Measurements from ENCODE around the gene AGBL3. TPM values are rescaled to one million over a fixed set of nuclear protein-coding genes. Genes with fewer than 3 reads are reported as not detected.

The AGBL3 gene
- total RNA-seq, 4 donors from 2014 or later = 0.66 to 3.3 (median 1.7) TPM

DNA sequence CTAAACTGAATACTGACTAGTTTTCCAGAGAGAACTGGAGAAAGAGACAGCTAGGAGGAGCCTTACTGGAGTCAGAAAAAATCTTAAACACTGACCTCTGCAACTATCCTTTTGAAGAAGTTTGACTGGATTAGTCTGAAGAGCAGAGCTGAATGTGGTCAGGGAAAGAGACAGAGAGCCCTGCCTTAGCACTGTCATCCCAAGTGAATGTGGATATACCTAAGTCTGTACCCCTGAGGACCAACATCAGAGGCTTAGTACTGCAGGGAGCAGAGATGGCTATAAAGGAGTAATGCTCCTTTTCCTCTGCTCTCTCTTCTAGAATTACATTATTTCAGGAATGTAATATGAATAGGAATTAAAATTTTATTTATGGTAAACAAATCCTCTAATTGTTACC lies 91.7 kb downstream of the AGBL3 start:
- Histone ChIP-seq H3K4me1 (no peaks in the 10 kb centered on the region), H3K4me3 (no peak overlapping the region), H3K27me3 (no peaks in the 10 kb centered on the region), H3K9me3 (no peaks in the 10 kb centered on the region), H3K36me3 (no peaks in the 10 kb centered on the region), H3K27ac (replicated peaks in 1 of 4) (no peak overlapping the region)
- DNase-seq (ENCODE audit: extremely low spot score) = no peak
- intact Hi-C loops (cut with DNase I) = no loop called here
- TF ChIP-seq POLR2A (IDR thresholded peaks at IDR 0.05; ENCODE audit: low read depth) = no peak
- TF ChIP-seq EP300 (IDR thresholded peaks at IDR 0.05) = no peak
- no peak for TF ChIP-seq CTCF (IDR thresholded peaks at IDR 0.05)
- TF ChIP-seq POLR2AphosphoS5 (IDR thresholded peaks at IDR 0.05) = no peak

DNA sequence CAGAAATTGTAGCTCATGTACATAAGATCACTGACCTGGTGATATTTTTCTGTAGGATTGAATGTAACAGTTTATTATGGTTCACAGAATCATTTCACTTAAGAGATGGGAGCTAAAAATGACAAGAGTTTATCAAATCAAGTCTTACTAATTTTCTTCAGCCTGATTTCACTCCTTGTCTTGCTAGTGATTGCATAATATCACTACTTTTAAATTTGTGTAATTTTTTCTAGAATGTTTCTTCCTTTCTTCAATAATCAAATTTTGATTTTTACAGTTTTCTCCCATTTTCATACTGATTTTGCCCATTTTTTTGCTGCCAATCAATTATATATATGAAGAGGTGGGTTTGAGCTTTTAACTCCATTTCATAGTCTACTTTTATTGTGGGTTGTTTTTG lies 92.8 kb downstream of the AGBL3 start:
- H3K36me3 ChIP-seq = no peaks in the 10 kb centered on the region
- no peak for DNase-seq (ENCODE audit: extremely low spot score)
- H3K27me3 ChIP-seq = no peaks in the 10 kb centered on the region
- H3K4me3 ChIP-seq = no peak overlapping the region
- TF ChIP-seq CTCF (IDR thresholded peaks at IDR 0.05) (no peak), EP300 (IDR thresholded peaks at IDR 0.05) (no peak), POLR2AphosphoS5 (IDR thresholded peaks at IDR 0.05) (no peak), POLR2A (IDR thresholded peaks at IDR 0.05; ENCODE audit: low read depth) (no peak)
- no peak overlapping the region for H3K27ac ChIP-seq (replicated peaks in 1 of 4)
- no peaks in the 10 kb centered on the region for H3K4me1 ChIP-seq
- intact Hi-C loops (cut with DNase I) = no loop called here
- H3K9me3 ChIP-seq = no peaks in the 10 kb centered on the region

GRCh38 chr7:135083005-135083404 lies 96.7 kb downstream of the AGBL3 start:
- Histone ChIP-seq H3K27me3 (no peaks in the 10 kb centered on the region), H3K4me1 (no peaks in the 10 kb centered on the region), H3K4me3 (no peak overlapping the region), H3K36me3 (no peaks in the 10 kb centered on the region), H3K27ac (replicated peaks in 1 of 4) (no peak overlapping the region), H3K9me3 (no peaks in the 10 kb centered on the region)
- TF ChIP-seq EP300 (IDR thresholded peaks at IDR 0.05) = no peak
- TF ChIP-seq POLR2A (IDR thresholded peaks at IDR 0.05; ENCODE audit: low read depth) = no peak
- no peak for TF ChIP-seq CTCF (IDR thresholded peaks at IDR 0.05)
- TF ChIP-seq POLR2AphosphoS5 (IDR thresholded peaks at IDR 0.05) = no peak
- DNase-seq (ENCODE audit: extremely low spot score) = no peak
- intact Hi-C loops (cut with DNase I) = no loop called here
- 0% methylated on average over 1 of the region's 1 CpG for WGBS

- Histone ChIP-seq H3K4me1 (no peaks in the 10 kb centered on the region), H3K36me3 (peaks cover 0 to 3% (median 0%) of the 10 kb centered on the region in 4 donors), H3K27ac (replicated peaks in 1 of 4) (no peak overlapping the region), H3K4me3 (no peak overlapping the region), H3K27me3 (no peaks in the 10 kb centered on the region), H3K9me3 (no peaks in the 10 kb centered on the region)
- TF ChIP-seq POLR2AphosphoS5 (IDR thresholded peaks at IDR 0.05) (no peak), EP300 (IDR thresholded peaks at IDR 0.05) (no peak), CTCF (IDR thresholded peaks at IDR 0.05) (no peak), POLR2A (IDR thresholded peaks at IDR 0.05; ENCODE audit: low read depth) (no peak)
- intact Hi-C loops (cut with DNase I) = no loop called here
- WGBS = 96% methylated on average over 1 of the region's 1 CpG
- DNase-seq (ENCODE audit: extremely low spot score) = no peak
Measured at GRCh38 chr7:135088566-135088965, 102.3 kb downstream of the AGBL3 start.

DNA sequence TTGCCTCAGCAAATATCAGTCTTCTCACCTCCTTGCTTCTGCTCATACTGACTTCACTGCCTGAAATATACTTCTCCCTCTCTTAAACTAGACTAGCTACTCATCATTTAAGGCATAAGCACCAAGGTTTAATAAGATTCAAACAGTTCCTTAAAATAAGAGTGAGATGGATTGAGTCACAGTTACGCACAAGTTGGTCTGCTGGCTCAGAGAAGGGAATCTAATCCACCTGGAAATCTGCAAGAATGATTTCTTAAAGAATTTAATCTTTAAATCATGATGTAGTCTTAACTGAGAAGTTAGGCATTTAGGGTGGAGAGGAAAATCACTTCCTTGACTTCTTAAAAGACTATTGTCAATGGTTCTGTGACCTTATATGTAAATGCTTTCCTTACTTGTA lies 105.4 kb downstream of the AGBL3 start:
- Histone ChIP-seq H3K4me3 (no peak overlapping the region), H3K27me3 (no peaks in the 10 kb centered on the region), H3K4me1 (no peaks in the 10 kb centered on the region), H3K36me3 (peaks cover 0 to 3% (median 0%) of the 10 kb centered on the region in 4 donors), H3K9me3 (no peaks in the 10 kb centered on the region), H3K27ac (replicated peaks in 1 of 4) (no peak overlapping the region)
- intact Hi-C loops (cut with DNase I) = no loop called here
- TF ChIP-seq EP300 (IDR thresholded peaks at IDR 0.05) (no peak), CTCF (IDR thresholded peaks at IDR 0.05) (no peak), POLR2A (IDR thresholded peaks at IDR 0.05; ENCODE audit: low read depth) (no peak), POLR2AphosphoS5 (IDR thresholded peaks at IDR 0.05) (no peak)
- WGBS = 89% methylated on average over 1 of the region's 1 CpG
- no peak for DNase-seq (ENCODE audit: extremely low spot score)

Data from esophagus muscularis mucosa (tissue), 4 donors.